Adrenal gland (tissue), 5 donors: ENCODE results near the gene BCAS3.
"Not testable (repeated sequence)": the region's sequence is repeated elsewhere in the genome, so short reads cannot be mapped to it uniquely, and the experiment has no call there.

Source experiments
- CTCF ChIP-seq, 6 experiments: fragments of 450-650 bp in 4 of 6; fragments of 200-600 bp in 2 of 6; sonication (generic) in 1 of 6; IDR thresholded peaks; 1 replicate in 5 of 6; 2 replicates in 1 of 6; pipeline versions ENCODE4 v1.5.1 to v1.8.0; 2016 to 2021; ENCODE audit warnings: antibody characterized with exemption in 6 of 6, mild to moderate bottlenecking in 2 of 6, moderate library complexity in 1 of 6
- POLR2A ChIP-seq, 2 donors: fragments of 450-650 bp; IDR thresholded peaks; one replicate each; pipeline ENCODE4 v1.6.1; 2017; ENCODE audit warnings: antibody characterized with exemption in 2 of 2, mild to moderate bottlenecking in 2 of 2, moderate library complexity in 1 of 2
- donor health status: DM: no; HTN: no; CAD: no.

DNA sequence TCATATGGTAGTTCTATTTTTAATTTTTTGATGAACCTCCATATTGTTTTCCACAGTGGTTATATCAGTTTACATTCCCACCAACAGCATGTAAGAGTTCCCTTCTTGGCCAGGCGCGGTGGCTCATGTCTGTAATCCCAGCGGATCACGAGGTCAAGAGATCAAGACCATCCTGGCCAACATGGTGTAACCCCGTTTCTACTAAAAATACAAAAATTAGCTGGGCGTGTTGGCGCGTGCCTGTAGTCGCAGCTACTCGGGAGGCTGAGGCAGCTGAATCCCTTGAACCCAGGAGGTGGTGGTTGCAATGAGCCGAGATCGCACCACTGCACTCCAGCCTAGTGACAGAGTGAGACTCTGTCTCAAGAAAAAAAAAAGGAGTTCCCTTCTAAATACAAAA, 79.1 kb downstream of the BCAS3 start:
- not testable (repeated sequence) for TF ChIP-seq CTCF, POLR2A (IDR thresholded peaks at IDR 0.05)
